NCI-H526 treated with DMSO at 0.1 percent for 48 hours (cell line): ENCODE results near the gene UNKL.
A peak's percentile ranks its signal among the peaks of the same experiment; 100 is the strongest.

ENCODE experiments used
- DNase-seq: peaks from one replicate; lab custom pipeline; 2025; lab: John Stamatoyannopoulos, UW

The UNKL gene

GRCh38 chr16:1401758-1402154, 12.7 kb downstream of the UNKL start:
- no peak for DNase-seq

DNA sequence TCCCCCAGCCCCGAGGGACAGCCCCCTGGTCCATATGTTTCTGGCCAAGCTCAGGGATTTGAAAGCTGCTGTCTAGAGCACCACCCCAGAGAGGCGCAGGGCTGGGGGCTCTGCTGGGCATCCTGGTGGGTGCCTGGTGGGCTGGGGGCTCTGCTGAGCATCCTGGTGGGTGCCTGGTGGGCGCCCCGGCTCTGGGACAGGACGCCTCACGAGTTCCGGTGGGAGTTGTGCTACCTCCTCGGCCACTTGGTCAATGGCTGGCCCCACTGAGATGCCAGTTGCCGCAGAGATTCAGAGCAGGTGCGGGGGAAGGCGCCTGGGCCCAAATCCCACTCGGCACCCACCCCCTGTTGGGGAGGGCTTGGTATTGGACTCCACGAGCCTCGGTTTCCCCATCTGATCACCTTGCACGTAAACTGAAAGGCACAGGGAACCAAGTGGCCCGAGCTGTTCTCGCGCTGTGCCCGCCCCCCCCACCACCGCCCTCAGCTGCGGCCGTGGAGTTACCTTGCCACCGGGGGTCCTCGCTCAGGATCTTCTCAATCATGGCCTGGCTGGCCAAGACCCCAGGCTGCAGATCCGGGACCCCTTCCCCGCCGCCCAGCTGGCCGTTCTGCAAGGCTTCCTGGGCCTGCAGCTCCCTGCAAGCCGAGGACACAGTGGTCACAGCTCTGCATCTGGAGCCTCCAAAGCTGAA, 13.3 kb downstream of the UNKL start:
- DNase-seq: no peak

DNA sequence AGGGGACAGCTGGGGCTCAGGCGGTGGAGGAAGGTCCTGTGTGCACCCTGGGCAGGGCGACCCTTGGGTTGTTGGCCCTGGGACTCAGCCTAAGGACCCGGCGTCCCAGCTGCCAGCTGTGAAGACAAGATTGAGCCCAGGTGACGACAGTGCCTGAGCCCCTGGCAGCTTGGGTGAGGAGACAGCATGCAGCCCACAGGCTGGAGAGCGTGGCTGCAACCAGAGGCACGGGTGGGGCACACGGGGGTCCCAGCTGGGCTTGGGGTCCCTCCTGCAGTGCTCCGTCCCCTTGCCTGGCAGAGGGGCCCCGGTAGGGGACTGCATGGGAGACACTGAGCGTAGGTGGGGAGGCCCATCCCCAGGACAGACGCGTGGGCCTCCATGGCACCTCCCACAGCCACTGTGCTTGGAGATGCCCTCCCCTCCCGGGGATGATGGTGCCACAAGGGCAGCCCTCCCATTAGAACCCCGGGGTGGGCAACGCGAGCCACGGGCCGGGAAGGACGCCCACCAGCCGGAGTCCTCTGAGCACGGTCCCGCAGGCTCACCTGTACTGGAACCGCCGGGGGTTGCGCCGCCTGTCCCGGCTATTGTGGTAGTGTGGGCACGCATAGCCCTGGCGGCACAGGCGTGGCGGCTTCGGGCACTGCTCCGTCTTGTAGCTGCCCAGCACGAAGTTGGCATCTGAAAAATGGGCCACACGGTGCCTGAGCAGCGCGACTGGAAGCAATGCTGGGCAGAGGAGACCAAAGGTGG, 15.5 kb downstream of the UNKL start:
- no peak for DNase-seq

DNA sequence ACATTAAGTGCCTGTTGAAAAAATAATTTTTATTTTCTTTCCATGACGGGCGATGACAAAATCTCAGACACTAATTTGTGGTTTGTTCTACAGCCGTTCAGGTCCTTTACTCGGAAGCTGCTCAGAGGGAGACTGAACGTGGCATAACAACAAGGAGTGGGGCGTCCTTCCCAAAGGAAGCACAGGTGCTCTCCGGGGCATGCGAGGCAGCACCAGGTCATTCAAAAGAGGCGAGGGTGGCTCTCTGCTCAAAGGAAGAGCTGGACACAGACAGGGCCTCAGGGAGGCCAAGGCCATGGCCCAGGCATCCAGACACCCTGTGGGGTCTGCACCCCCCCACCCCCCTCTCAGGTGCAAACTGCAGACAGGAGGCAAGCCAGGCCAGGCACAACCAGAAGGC, 16.2 kb downstream of the UNKL start:
- DNase-seq: no peak

GRCh38 chr16:1397779-1398178, 16.7 kb downstream of the UNKL start:
- no peak for DNase-seq

GRCh38 chr16:1395444-1396031, 19.0 kb downstream of the UNKL start:
- DNase-seq: no peak

DNA sequence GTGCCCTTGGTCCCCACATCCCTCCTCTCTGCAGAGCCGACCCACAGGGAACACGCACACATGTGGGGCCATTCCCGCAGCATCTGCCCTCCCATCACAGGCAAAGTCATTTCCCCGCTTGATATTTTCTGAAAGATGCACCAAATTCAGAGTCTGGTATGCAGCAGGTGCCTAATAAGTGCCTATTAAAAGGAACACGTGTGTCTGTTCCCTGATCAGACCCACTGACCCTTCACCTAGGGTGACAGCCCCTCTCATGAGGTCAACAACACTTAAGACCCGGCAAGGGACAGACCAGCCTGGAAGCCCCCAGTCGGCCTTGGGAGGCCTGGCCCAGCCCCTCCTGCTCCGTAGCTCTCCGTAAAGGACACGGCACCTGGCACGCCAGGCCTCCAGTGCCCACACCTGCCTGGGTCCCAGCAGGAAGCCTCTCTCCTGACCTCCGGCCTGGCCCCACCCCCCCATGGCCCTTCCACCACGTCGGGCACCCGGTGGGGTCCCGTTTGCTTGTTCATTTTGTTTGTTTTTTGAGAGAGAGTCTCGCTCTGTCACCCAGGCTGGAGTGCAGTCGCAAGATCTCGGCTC, 20.0 kb downstream of the UNKL start:
- no peak for DNase-seq

- DNase-seq: no peak
Observed at GRCh38 chr16:1393613-1394176, 20.8 kb downstream of the UNKL start.

- no peak for DNase-seq
Observed at GRCh38 chr16:1392826-1393225, 21.7 kb downstream of the UNKL start.

DNA sequence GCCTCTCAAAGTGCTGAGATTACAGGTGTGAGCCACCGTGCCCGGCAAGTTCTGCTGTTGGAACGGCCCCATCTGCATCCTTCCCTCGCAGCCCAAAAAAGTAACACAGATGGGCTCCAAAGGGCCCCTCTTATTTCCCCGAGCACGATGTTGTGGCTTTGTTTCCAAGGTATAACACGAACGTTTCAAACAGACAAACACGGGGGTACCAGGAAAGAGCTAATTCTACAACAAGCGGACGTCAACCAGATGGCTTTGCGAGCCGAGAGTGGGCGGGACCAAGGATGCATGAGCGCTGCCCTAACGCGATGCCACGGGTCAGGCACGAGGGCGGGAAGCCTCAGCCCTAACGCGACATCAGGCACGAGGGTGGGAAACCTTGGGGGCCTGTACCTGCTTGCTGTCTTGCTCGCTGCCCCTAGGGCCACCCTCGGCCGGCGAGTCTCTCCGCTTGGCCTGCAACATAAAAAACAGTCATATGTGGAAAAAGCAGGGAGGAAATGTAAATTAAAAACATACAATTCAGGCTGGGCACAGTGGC, 24.2 kb downstream of the UNKL start:
- no peak for DNase-seq

DNA sequence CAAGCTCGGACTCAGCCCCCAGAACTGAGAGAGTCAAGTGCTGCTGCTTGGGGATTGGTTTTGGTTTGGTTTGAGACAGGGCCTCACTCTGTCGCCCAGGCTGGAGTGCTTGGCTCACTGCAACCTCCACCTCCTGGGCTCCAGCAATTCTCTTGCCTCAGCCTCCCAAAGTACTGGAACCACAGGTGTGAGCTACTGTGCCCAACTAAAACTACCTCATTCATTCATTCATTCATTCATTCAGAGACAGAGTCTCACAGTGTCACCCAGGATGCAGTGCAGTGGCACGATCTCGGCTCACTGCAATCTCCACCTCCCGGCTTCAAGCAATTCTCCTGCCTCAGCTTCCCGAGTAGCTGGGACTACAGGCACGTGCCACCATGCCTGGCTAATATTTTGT, 24.7 kb downstream of the UNKL start:
- no peak for DNase-seq

- DNase-seq: no peak
Observed at GRCh38 chr16:1387331-1387730, 27.2 kb downstream of the UNKL start.

- no peak for DNase-seq
Observed at GRCh38 chr16:1385232-1385631, 29.3 kb downstream of the UNKL start.

GRCh38 chr16:1383556-1383955, 30.9 kb downstream of the UNKL start:
- no peak for DNase-seq

GRCh38 chr16:1381612-1382406, 32.7 kb downstream of the UNKL start:
- DNase-seq: no peak

DNA sequence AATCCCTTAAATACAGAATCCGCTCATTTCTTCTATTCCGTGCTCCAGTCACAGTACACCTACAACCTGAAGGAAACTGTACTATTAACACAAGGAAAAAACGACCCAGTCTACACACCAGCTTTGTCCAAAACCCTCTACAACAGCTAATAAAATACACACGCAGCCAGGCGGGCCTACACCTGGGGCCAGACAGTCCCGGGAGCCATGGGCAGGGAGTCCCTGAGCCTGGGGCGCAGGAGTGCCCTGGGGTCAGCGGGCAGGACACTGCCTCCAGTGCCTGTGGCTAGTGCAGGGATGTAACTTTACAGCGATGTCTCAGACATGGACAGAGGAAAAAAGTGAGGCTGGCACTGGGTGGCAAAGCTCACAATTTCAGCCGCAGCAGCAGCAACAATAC, 34.3 kb downstream of the UNKL start:
- no peak for DNase-seq

DNA sequence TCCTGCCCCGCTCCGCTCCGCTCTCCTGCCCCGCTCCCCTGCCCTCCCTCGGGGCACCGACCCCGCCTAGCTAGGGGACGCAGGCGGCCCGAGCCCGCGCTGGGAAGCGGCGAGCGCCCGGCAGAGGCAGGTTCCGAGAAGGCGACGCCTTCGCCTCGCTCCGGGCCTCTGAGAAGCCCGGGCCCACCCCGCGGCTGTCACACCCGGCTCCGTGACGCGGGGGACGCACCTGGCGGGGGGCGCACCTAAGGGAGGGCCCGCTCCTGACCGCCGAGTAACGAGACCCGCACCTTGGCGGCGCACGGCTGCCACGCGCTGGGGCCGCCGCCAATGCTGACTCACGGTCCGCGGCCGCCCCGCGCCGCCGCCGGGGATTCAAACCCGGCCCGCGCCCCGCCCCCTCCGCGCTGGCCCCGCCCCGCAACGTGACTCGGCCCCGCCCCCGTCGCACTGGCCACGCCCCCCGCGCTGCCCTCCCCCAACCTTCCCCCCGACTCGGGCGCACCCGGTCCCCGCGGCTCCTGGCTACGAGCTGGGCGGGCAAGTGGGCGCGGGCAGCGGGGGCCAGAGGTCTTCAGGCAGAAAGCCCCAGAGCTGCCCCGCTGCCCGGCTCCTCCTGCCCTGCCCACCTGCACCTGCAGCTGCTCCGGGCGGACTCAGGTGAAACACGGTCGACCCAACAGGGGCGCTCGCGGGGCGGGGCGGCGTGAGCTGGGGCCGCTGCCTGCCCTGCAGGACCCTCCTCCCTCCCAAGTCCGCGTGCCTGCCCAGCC, 35.0 kb downstream of the UNKL start:
- DNase-seq: peak; percentile 11

GRCh38 chr16:1378804-1379303, 35.6 kb downstream of the UNKL start:
- DNase-seq: no peak

GRCh38 chr16:1378087-1378803, 36.3 kb downstream of the UNKL start:
- no peak for DNase-seq
